ENCODE measurements around the gene XIAP. TPM values are rescaled to one million over a fixed set of nuclear protein-coding genes. Genes with fewer than 3 reads are reported as not detected.

The XIAP gene
- total RNA-seq, 5 donors from 2014 or later (not counting 1 experiment from before 2014, with no cell fraction given): 40.4 to 59.6 (median 46.1) TPM

DNA sequence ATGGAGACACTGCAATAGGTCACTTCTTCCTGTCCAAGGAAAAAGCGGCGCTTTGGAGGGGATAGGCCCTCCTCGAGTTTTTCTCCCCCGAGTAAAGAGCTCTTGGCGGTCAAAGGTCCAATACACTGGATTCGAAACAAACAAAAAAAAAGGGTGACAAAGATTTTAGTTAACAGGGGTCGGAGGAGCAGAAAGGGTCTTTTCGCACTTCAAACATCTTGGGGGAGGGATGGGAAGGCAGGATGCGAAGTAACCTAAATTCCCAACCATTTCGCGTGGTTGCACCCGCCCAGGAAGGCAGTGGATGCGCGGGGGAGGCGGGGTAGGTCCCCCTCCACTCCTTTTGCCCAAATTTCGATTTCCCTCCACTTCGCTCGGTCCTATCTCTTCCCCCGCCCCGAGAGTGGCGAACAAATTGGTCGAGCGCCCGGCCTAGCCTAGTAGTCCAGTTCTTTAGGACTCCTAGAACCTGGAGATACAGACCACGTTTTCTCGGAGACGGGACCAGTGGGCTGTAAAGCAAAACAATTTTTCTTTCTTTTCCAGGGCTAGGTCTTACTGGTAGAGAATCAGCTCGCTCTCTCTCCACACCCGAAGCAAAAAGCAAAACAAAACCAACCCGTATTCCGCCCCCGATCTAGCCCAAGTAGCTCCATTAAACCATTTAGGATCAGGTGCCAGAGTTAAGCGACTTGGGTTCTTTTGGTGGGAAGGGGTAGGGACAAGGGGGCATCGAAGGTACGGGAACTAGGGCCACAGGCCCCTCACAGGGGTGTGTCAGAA, 99.6 kb downstream of the XIAP start:
- H3K4me1 ChIP-seq (ENCODE audit: control insufficient read depth in 1 of 2, extremely low read depth in 1 of 2, insufficient read depth in 2 of 2, low read length in 2 of 2): peaks cover 4 to 5% of the 10 kb centered on the region in 2 experiments
- peaks cover 0 to 5% of the 10 kb centered on the region in 2 donors for H3K27me3 Mint-ChIP-seq
- ChIA-PET CTCF (interaction anchor here (0.6 to 2.4 kb wide), 13 partner anchors 17 to 430 kb away, joined by 3 to 11 read pairs (median 4); no protein-coding TSS in a partner anchor), POLR2A (interaction anchor here (0.6 to 1.0 kb wide), 10 partner anchors 20 to 411 kb away, joined by 3 to 5 read pairs (median 3); no protein-coding TSS in a partner anchor)
- peaks cover 14 to 32% (median 17%) of the 10 kb centered on the region in 3 donors for H3K4me1 Mint-ChIP-seq
- H3K27ac Mint-ChIP-seq: peak overlapping the region; percentile 96 to 98
- H3K27ac ChIP-seq (ENCODE audit: low read length): peak overlapping the region; percentile 97
- peak; percentile 7 to 25 (median 20) for ATAC-seq (replicated peaks in 1 of 4)
- WGBS (ENCODE audit: insufficient coverage): 5% methylated on average over 14 of the region's 35 CpGs
- H3K9me3 ChIP-seq: no peaks in the 10 kb centered on the region
- no peaks in the 10 kb centered on the region for H3K36me3 ChIP-seq (ENCODE audit: control insufficient read depth in 2 of 2, extremely low read depth in 1 of 2, insufficient read depth in 1 of 2, low read length in 1 of 2)
- H3K36me3 Mint-ChIP-seq: no peaks in the 10 kb centered on the region
- H3K9me3 Mint-ChIP-seq: no peaks in the 10 kb centered on the region
- peak in 8 of 35 experiments; percentile 1 to 25 (median 12) for DNase-seq
- no peaks in the 10 kb centered on the region for H3K27me3 ChIP-seq (replicated peaks in 1 of 2; ENCODE audit: control insufficient read depth in 2 of 2, extremely low read depth in 1 of 2, insufficient read depth in 2 of 2, low read length in 1 of 2)
- peak overlapping the region; percentile 82 to 89 for H3K4me3 ChIP-seq (ENCODE audit: control insufficient read depth in 1 of 2, extremely low read depth in 1 of 2, low read length in 1 of 2)
- peak overlapping the region; percentile 95 to 99 (median 96) for H3K4me3 Mint-ChIP-seq

DNA sequence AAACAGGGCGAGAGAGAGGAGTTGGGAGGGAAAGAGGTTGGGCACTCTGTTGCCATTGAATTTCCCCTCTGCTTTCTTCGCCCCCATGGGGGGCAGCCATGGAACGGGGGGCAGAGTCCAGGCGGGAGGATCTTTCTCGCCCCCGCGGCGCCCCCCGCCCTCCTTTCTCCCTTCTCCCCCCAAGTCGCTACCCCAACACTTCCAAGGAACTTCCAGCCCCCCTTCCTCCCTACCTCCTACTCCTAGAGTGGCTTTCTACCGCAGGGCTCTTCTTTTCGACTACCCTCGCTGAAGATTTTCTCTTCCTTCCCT, 101.1 kb downstream of the XIAP start:
- ChIA-PET CTCF (interaction anchor here in 1 of 2 donors (0.6 to 1.6 kb wide), 10 partner anchors 16 to 127 kb away, joined by 3 to 9 read pairs (median 4); no protein-coding TSS in a partner anchor), POLR2A (interaction anchor here (0.6 kb wide), 2 partner anchors 50 to 61 kb away, joined by 3 to 12 read pairs; no protein-coding TSS in a partner anchor)
- peak overlapping the region; percentile 96 to 98 for H3K27ac Mint-ChIP-seq
- Histone ChIP-seq H3K9me3 (no peaks in the 10 kb centered on the region), H3K4me3 (ENCODE audit: control insufficient read depth in 1 of 2, extremely low read depth in 1 of 2, low read length in 1 of 2) (peak overlapping the region; percentile 90 to 96), H3K4me1 (ENCODE audit: control insufficient read depth in 1 of 2, extremely low read depth in 1 of 2, insufficient read depth in 2 of 2, low read length in 2 of 2) (peaks cover 9 to 11% of the 10 kb centered on the region in 2 experiments), H3K27me3 (replicated peaks in 1 of 2; ENCODE audit: control insufficient read depth in 2 of 2, extremely low read depth in 1 of 2, insufficient read depth in 2 of 2, low read length in 1 of 2) (no peaks in the 10 kb centered on the region), H3K27ac (ENCODE audit: low read length) (peak overlapping the region; percentile 100), H3K36me3 (ENCODE audit: control insufficient read depth in 2 of 2, extremely low read depth in 1 of 2, insufficient read depth in 1 of 2, low read length in 1 of 2) (no peaks in the 10 kb centered on the region)
- peaks cover 26 to 47% (median 30%) of the 10 kb centered on the region in 3 donors for H3K4me1 Mint-ChIP-seq
- ATAC-seq (replicated peaks in 1 of 4): no peak
- peak in 1 of 35 experiments; percentile 2 for DNase-seq
- H3K9me3 Mint-ChIP-seq: no peaks in the 10 kb centered on the region
- peak overlapping the region; percentile 95 to 99 (median 96) for H3K4me3 Mint-ChIP-seq
- H3K27me3 Mint-ChIP-seq: peaks cover 0 to 5% of the 10 kb centered on the region in 2 donors
- H3K36me3 Mint-ChIP-seq: no peaks in the 10 kb centered on the region
- no CpG with 5 or more reads among the region's 13 CpGs for WGBS (ENCODE audit: insufficient coverage)

DNA sequence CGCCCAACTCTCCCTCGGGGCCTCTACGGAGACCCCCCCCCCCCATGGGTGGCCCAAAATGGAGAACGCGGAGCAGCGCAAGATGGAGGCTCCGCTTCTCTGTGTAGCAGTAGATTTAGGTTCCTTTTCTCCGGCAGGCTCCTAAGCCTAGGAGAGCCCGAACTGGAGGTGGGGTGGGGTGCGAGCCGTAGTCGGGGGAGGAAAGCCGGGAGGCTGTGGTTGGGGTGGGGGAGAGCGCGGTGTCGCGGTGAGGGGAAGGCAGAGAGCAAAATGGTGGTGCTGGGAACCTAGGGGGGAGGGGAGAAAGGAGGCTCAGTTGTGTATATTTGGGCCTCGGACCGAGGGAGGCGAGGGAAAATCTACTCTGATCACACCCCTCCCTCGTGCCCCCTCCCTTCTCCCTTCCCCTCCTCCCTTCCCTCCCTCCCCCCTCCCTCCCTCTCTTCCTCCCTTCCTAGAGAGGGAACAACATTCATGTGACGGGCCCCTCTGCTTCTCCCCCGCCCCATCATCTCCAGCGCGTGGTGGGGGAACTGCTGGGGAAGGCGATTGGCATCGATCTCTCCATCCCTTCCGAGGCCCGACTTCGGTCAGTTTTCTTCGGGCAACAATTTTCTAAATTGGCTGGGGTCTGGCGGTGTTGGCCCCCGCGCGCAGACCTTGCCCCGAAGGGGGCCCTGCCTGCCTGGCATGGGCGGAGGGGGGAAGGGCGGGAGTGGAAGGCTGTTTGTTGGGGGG, 101.6 kb downstream of the XIAP start, which contains the start of gene STAG2:
Gene STAG2, plus strand, starts transcription at position 439 of the 738 bp plus-strand sequence. CDS start 60,922 bp downstream, outside the sequence.
- H3K27me3 Mint-ChIP-seq: peaks cover 0 to 5% of the 10 kb centered on the region in 2 donors
- peaks cover under 1% of the 10 kb centered on the region for H3K36me3 Mint-ChIP-seq
- H3K4me1 ChIP-seq (ENCODE audit: control insufficient read depth in 1 of 2, extremely low read depth in 1 of 2, insufficient read depth in 2 of 2, low read length in 2 of 2): peaks cover 9 to 11% of the 10 kb centered on the region in 2 experiments
- H3K4me3 Mint-ChIP-seq: peak within 1 kb of the TSS; percentile 95 to 99 (median 96)
- CTCF ChIA-PET: interaction anchor here in 1 of 2 donors (1.1 to 2.1 kb wide), 3 partner anchors 15 to 79 kb away, joined by 3 to 10 read pairs (median 9); no protein-coding TSS in a partner anchor
- H3K4me3 ChIP-seq (ENCODE audit: control insufficient read depth in 1 of 2, extremely low read depth in 1 of 2, low read length in 1 of 2): peak within 1 kb of the TSS; percentile 90 to 96
- POLR2A ChIA-PET: interaction anchor here (0.6 to 1.1 kb wide), 4 partner anchors 60 to 138 kb away, joined by 5 to 8 read pairs (median 6); no protein-coding TSS in a partner anchor
- H3K27ac ChIP-seq (ENCODE audit: low read length): peak within 1 kb of the TSS; percentile 100
- ATAC-seq (replicated peaks in 1 of 4): peak in 3 of 4 experiments; percentile 7 to 17 (median 13)
- H3K36me3 ChIP-seq (ENCODE audit: control insufficient read depth in 2 of 2, extremely low read depth in 1 of 2, insufficient read depth in 1 of 2, low read length in 1 of 2): no peaks in the 10 kb centered on the region
- WGBS (ENCODE audit: insufficient coverage): 5% methylated on average over 4 of the region's 38 CpGs
- H3K27me3 ChIP-seq (replicated peaks in 1 of 2; ENCODE audit: control insufficient read depth in 2 of 2, extremely low read depth in 1 of 2, insufficient read depth in 2 of 2, low read length in 1 of 2): no peaks in the 10 kb centered on the region
- peaks cover 30 to 52% (median 32%) of the 10 kb centered on the region in 3 donors for H3K4me1 Mint-ChIP-seq
- peak within 1 kb of the TSS; percentile 96 to 99 for H3K27ac Mint-ChIP-seq
- peak in 31 of 35 experiments; percentile 17 to 61 (median 38) for DNase-seq
- H3K9me3 ChIP-seq: no peaks in the 10 kb centered on the region
- H3K9me3 Mint-ChIP-seq: no peaks in the 10 kb centered on the region

DNA sequence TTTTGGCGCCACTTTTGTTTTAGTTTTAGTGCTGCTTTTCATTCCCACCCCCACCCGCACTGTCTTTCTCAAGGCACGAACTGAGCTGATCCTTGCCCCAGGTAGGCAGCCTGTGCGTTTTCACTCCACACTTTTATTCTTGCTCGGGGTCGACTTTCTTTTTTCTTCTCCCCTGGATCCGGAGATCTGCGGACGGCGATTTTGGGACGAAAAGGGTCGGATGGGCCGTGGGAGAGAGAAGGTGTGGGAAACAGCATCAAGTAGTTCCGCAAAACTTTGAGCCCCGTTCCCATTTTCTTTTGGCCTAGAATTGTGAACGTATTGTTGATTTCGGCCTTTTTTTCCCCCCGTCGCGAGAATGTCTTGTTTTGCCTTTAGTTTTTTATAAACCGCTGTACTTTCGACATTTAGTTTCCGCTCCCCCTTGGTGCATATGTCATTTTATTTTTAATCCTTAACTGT, 102.2 kb downstream of the XIAP start:
- no peaks in the 10 kb centered on the region for H3K9me3 ChIP-seq
- WGBS (ENCODE audit: insufficient coverage): no CpG with 5 or more reads among the region's 23 CpGs
- H3K27me3 ChIP-seq (replicated peaks in 1 of 2; ENCODE audit: control insufficient read depth in 2 of 2, extremely low read depth in 1 of 2, insufficient read depth in 2 of 2, low read length in 1 of 2): no peaks in the 10 kb centered on the region
- H3K27ac Mint-ChIP-seq: peak overlapping the region; percentile 96 to 99
- CTCF ChIA-PET: interaction anchor here in 1 of 2 donors (1.1 to 2.1 kb wide), 2 partner anchors 15 to 78 kb away, joined by 3 to 10 read pairs; no protein-coding TSS in a partner anchor
- H3K9me3 Mint-ChIP-seq: no peaks in the 10 kb centered on the region
- peaks cover 3% of the 10 kb centered on the region for H3K36me3 Mint-ChIP-seq
- peak overlapping the region; percentile 100 for H3K27ac ChIP-seq (ENCODE audit: low read length)
- peak overlapping the region; percentile 80 to 96 for H3K4me3 ChIP-seq (ENCODE audit: control insufficient read depth in 1 of 2, extremely low read depth in 1 of 2, low read length in 1 of 2)
- peaks cover 11 to 14% of the 10 kb centered on the region in 2 experiments for H3K4me1 ChIP-seq (ENCODE audit: control insufficient read depth in 1 of 2, extremely low read depth in 1 of 2, insufficient read depth in 2 of 2, low read length in 2 of 2)
- POLR2A ChIA-PET: interaction anchor here (0.6 to 1.1 kb wide), 8 partner anchors 10 to 137 kb away, joined by 3 to 8 read pairs (median 5); no protein-coding TSS in a partner anchor
- ATAC-seq (replicated peaks in 1 of 4) (no peak), DNase-seq (peak in 8 of 35 experiments; percentile 2 to 39 (median 16))
- H3K4me1 Mint-ChIP-seq: peaks cover 36 to 58% (median 38%) of the 10 kb centered on the region in 3 donors
- peaks cover 0 to 5% of the 10 kb centered on the region in 2 donors for H3K27me3 Mint-ChIP-seq
- peak overlapping the region; percentile 95 to 99 (median 96) for H3K4me3 Mint-ChIP-seq
- no peaks in the 10 kb centered on the region for H3K36me3 ChIP-seq (ENCODE audit: control insufficient read depth in 2 of 2, extremely low read depth in 1 of 2, insufficient read depth in 1 of 2, low read length in 1 of 2)

DNA sequence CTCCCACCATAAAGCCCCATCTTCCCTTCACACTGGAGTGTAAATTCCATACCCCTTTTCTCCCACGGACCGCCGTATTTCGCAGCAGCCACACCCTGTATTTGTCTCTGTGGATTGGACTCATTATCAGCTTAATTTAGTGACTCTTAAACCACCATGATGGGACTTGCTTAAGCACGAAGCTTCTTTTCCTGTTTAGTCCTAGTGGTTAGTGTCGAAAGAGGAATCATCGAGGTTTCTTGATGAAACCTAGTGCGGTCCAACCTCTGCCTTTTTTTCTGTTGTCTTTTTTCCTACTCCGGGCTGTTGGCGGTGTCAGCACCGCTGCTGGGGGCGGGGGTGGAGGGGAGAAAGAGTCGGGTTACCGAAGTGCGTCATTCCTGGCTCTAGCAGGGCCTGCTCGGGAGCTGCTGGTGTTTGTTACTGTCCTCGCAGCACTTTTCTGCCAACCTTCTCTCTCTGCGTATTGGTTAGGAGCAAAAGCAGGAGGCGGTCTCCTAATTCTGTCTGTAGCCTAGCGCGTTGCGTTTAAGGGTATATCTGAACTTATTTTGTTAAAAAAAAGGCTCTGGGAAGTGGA, 103.0 kb downstream of the XIAP start:
- peaks cover 3% of the 10 kb centered on the region for H3K36me3 Mint-ChIP-seq
- Histone ChIP-seq H3K36me3 (ENCODE audit: control insufficient read depth in 2 of 2, extremely low read depth in 1 of 2, insufficient read depth in 1 of 2, low read length in 1 of 2) (no peaks in the 10 kb centered on the region), H3K4me3 (ENCODE audit: control insufficient read depth in 1 of 2, extremely low read depth in 1 of 2, low read length in 1 of 2) (peak overlapping the region; percentile 80 to 96), H3K4me1 (ENCODE audit: control insufficient read depth in 1 of 2, extremely low read depth in 1 of 2, insufficient read depth in 2 of 2, low read length in 2 of 2) (peaks cover 11 to 17% of the 10 kb centered on the region in 2 experiments), H3K27me3 (replicated peaks in 1 of 2; ENCODE audit: control insufficient read depth in 2 of 2, extremely low read depth in 1 of 2, insufficient read depth in 2 of 2, low read length in 1 of 2) (no peaks in the 10 kb centered on the region), H3K27ac (ENCODE audit: low read length) (peak overlapping the region; percentile 100), H3K9me3 (no peaks in the 10 kb centered on the region)
- peak; percentile 57 to 93 (median 85) for DNase-seq
- no CpG with 5 or more reads among the region's 22 CpGs for WGBS (ENCODE audit: insufficient coverage)
- POLR2A ChIA-PET: interaction anchor here (0.6 to 1.1 kb wide), 10 partner anchors 9 to 378 kb away, joined by 3 to 8 read pairs (median 4); no protein-coding TSS in a partner anchor
- peak overlapping the region; percentile 96 to 99 for H3K27ac Mint-ChIP-seq
- peak overlapping the region; percentile 95 to 99 (median 96) for H3K4me3 Mint-ChIP-seq
- peak; percentile 55 to 77 (median 56) for ATAC-seq (replicated peaks in 1 of 4)
- H3K9me3 Mint-ChIP-seq: no peaks in the 10 kb centered on the region
- H3K4me1 Mint-ChIP-seq: peaks cover 43 to 65% (median 45%) of the 10 kb centered on the region in 3 donors
- peaks cover 0 to 5% of the 10 kb centered on the region in 2 donors for H3K27me3 Mint-ChIP-seq
- CTCF ChIA-PET: interaction anchor here in 1 of 2 donors (1.1 to 2.1 kb wide), 2 partner anchors 14 to 77 kb away, joined by 3 to 10 read pairs; no protein-coding TSS in a partner anchor

Data from T-cell (primary cell).